ENCODE measurements around the gene NETO1. TPM values are rescaled to one million over a fixed set of nuclear protein-coding genes. Genes with fewer than 3 reads are reported as not detected.

NETO1 gene
- total RNA-seq, 3 donors from 2014 or later, result 0.32 to 0.33 TPM; not detected in 1

DNA sequence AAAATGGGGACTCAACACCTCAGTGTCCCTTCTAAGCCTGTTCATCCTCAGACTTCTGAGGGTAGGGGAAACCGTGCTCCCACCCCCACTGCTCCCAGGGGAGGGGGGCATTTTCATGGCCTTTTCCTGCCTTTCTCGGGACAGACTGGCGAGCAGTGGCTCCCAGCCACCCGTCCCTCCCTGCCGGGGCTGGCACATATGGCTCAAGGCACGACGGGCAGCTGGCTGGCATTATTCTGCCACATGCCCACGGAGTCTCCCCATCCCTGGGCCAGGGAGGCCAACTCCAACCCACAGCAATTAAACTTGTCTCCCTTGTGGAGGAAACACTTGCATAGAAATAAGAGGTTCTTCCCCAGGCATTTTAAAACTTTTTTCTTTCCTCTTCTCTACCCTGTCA lies 175.2 kb downstream of the NETO1 start:
- intact Hi-C loops (cut with DNase I; ENCODE audit: low total_unique reads), result no loop called here
- no peak for TF ChIP-seq POLR2A (IDR thresholded peaks at IDR 0.05)
- TF ChIP-seq, protein P1, sequence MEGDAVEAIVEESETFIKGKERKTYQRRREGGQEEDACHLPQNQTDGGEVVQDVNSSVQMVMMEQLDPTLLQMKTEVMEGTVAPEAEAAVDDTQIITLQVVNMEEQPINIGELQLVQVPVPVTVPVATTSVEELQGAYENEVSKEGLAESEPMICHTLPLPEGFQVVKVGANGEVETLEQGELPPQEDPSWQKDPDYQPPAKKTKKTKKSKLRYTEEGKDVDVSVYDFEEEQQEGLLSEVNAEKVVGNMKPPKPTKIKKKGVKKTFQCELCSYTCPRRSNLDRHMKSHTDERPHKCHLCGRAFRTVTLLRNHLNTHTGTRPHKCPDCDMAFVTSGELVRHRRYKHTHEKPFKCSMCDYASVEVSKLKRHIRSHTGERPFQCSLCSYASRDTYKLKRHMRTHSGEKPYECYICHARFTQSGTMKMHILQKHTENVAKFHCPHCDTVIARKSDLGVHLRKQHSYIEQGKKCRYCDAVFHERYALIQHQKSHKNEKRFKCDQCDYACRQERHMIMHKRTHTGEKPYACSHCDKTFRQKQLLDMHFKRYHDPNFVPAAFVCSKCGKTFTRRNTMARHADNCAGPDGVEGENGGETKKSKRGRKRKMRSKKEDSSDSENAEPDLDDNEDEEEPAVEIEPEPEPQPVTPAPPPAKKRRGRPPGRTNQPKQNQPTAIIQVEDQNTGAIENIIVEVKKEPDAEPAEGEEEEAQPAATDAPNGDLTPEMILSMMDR (IDR thresholded peaks at IDR 0.05), result no peak
- TF ChIP-seq POLR2AphosphoS5 (IDR thresholded peaks at IDR 0.05), result no peak

More for the DNA sequence above, 175.2 kb downstream of the NETO1 start:
- no peak overlapping the region for H3K27ac ChIP-seq
- no peaks in the 10 kb centered on the region for H3K36me3 ChIP-seq
- peak overlapping the region in 2 of 3 donors; percentile 33 to 47 for H3K4me3 ChIP-seq
- no peaks in the 10 kb centered on the region for H3K27me3 ChIP-seq
- no peaks in the 10 kb centered on the region for H3K4me1 ChIP-seq
- DNase-seq (ENCODE audit: low spot score in 2 of 2), result no peak
- H3K9me3 ChIP-seq, result no peaks in the 10 kb centered on the region

All from breast epithelium (tissue), 4 donors.